ENCODE measurements around the gene THOC7.

The THOC7 gene

GRCh38 chr3:63863150-63864007, at the start of gene THOC7, which contains the start of gene ATXN7:
Gene THOC7 (minus strand): TSS chr3:63863805. CDS start chr3:63863790, 15 bp downstream.
Gene ATXN7 (plus strand): TSS chr3:63863867. CDS start chr3:63912599, 48,732 bp downstream.
- DNase-seq (ENCODE audit: low spot score), result peak; percentile 65

GRCh38 chr3:63912768-63913588, 49.4 kb upstream of the THOC7 start:
- peak; percentile 33 for DNase-seq (ENCODE audit: low spot score)

- DNase-seq (ENCODE audit: low spot score), result peak; percentile 88
Measured at GRCh38 chr3:63911873-63912767, 48.5 kb upstream of the THOC7 start, which contains the start of gene SCAANT1. Gene SCAANT1 (minus strand): TSS chr3:63912383.

GRCh38 chr3:63911509-63911872, 47.9 kb upstream of the THOC7 start:
- peak; percentile 27 for DNase-seq (ENCODE audit: low spot score)

GRCh38 chr3:63910891-63911290, 47.3 kb upstream of the THOC7 start:
- DNase-seq (ENCODE audit: low spot score), result no peak

- DNase-seq (ENCODE audit: low spot score), result no peak
Measured at GRCh38 chr3:63910001-63910400, 46.4 kb upstream of the THOC7 start.

GRCh38 chr3:63909431-63909830, 45.8 kb upstream of the THOC7 start:
- DNase-seq (ENCODE audit: low spot score), result no peak

- DNase-seq (ENCODE audit: low spot score), result no peak
Measured at GRCh38 chr3:63908776-63909175, 45.2 kb upstream of the THOC7 start.

- DNase-seq (ENCODE audit: low spot score), result no peak
Measured at GRCh38 chr3:63908081-63908736, 44.6 kb upstream of the THOC7 start.

- no peak for DNase-seq (ENCODE audit: low spot score)
Measured at GRCh38 chr3:63905731-63906620, 42.4 kb upstream of the THOC7 start.

- DNase-seq (ENCODE audit: low spot score), result no peak
Measured at GRCh38 chr3:63900459-63900858, 36.9 kb upstream of the THOC7 start.

- no peak for DNase-seq (ENCODE audit: low spot score)
Measured at GRCh38 chr3:63900010-63900409, 36.4 kb upstream of the THOC7 start.

- DNase-seq (ENCODE audit: low spot score), result no peak
Measured at GRCh38 chr3:63896332-63897030, 32.9 kb upstream of the THOC7 start.

- DNase-seq (ENCODE audit: low spot score), result no peak
Measured at GRCh38 chr3:63895422-63896189, 32.0 kb upstream of the THOC7 start.

GRCh38 chr3:63892773-63893352, 29.3 kb upstream of the THOC7 start:
- no peak for DNase-seq (ENCODE audit: low spot score)

- DNase-seq (ENCODE audit: low spot score), result no peak
Measured at GRCh38 chr3:63891518-63891917, 27.9 kb upstream of the THOC7 start.

- DNase-seq (ENCODE audit: low spot score), result no peak
Measured at GRCh38 chr3:63886858-63887257, 23.3 kb upstream of the THOC7 start.

GRCh38 chr3:63880653-63881052, 17.0 kb upstream of the THOC7 start:
- no peak for DNase-seq (ENCODE audit: low spot score)
